Hepatocyte (in vitro differentiated cells): ENCODE measurements around the gene VANGL1.

Experiments
- CTCF ChIP-seq: fragments of 200-600 bp; sonication (generic); IDR thresholded peaks from 2 replicates; pipeline ENCODE4 v1.5.1; 2016; ENCODE audit warnings: antibody characterized with exemption, mild to moderate bottlenecking; ENCODE audit not compliant: poor library complexity
- EZH2 ChIP-seq: fragments of 200-600 bp; sonication (generic); IDR thresholded peaks from 2 replicates; pipeline ENCODE4 v1.6.1; 2016; ENCODE audit warnings: antibody characterized with exemption, mild to moderate bottlenecking, borderline replicate concordance

GRCh38 chr1:115669886-115670285, 28.1 kb downstream of the VANGL1 start:
- no peak for TF ChIP-seq CTCF
- TF ChIP-seq EZH2 = no peak
